Adrenal gland (tissue), 19 donors: ENCODE results near the gene SFT2D3. TPM values are rescaled to one million over a fixed set of nuclear protein-coding genes. Genes with fewer than 3 reads are reported as not detected.

Experiments used
- DNase-seq, 7 donors: peaks; one replicate each; pipeline ENCODE4 v3.0.0-alpha.2; 2019 to 2020
- H3K27ac ChIP-seq, 5 donors: fragments of 200-600 bp; sonication (generic) in 4 of 5; 1 replicate in 3 of 5; 2 replicates in 2 of 5; pipeline versions ENCODE4 v1.5.1 to v1.8.0; 2016 to 2020; ENCODE audit warnings: mild to moderate bottlenecking in 1 of 5
- H3K27me3 ChIP-seq: fragments of 200-600 bp; 2 replicates; pipeline ENCODE4 v1.8.0; 2021
- H3K36me3 ChIP-seq, 2 donors: fragments of 200-600 bp; replicated peaks in 1 of 2; 1 replicate in 1 of 2; 2 replicates in 1 of 2; pipeline versions ENCODE4 v1.5.1 to v1.8.0; 2018 to 2022
- H3K4me1 ChIP-seq, 2 donors: fragments of 200-600 bp; replicated peaks in 1 of 2; 1 replicate in 1 of 2; 2 replicates in 1 of 2; pipeline versions ENCODE4 v1.5.1 to v1.8.0; 2018 to 2021
- H3K4me3 ChIP-seq, 4 donors: fragments of 200-600 bp; sonication (generic) in 3 of 4; one replicate each; pipeline ENCODE4 v1.5.1; 2016 to 2018
- H3K9me3 ChIP-seq, 3 donors: fragments of 200-600 bp; sonication (generic) in 1 of 3; replicated peaks in 1 of 3; 1 replicate in 2 of 3; 2 replicates in 1 of 3; pipeline versions ENCODE4 v1.5.1 to v1.8.0; 2016 to 2021
- POLR2A ChIP-seq, 2 donors: fragments of 450-650 bp; IDR thresholded peaks; one replicate each; pipeline ENCODE4 v1.6.1; 2017; ENCODE audit warnings: antibody characterized with exemption in 2 of 2, mild to moderate bottlenecking in 2 of 2, moderate library complexity in 1 of 2
- WGBS, 4 donors: extraction: QIAGEN DNeasy Blood & Tissue Kit in 2 of 4; methylation state at CpG; one replicate each; pipeline versions ENCODE4 v1.1.5 to v1.1.7; 2013 to 2017; 5-methylcytosine and 5-hydroxymethylcytosine counted together
- intact Hi-C, 2 donors: fragments of 100-400 bp; cut with DNase I; formaldehyde crosslinking; loops; one replicate each; pipeline versions ENCODE4 v1.14.1 to v1.15.0; 2022 to 2023
- long read RNA-seq, 10 donors: library from polyadenylated mRNA in 3 of 10; unstranded in 2 of 10; stranded (forward) in 1 of 10; transcript quantifications; one replicate each; pipeline ENCODE4 v2.0.0 and lab custom pipeline, GENCODE V29; 2021 to 2026
- polyA plus RNA-seq, 3 donors: library from polyadenylated mRNA; stranded (reverse); fragments of 200-250 nt in 2 of 3; fragments of 350-450 nt in 1 of 3; fragmentation: Illumina TruSeq in 1 of 3; extraction: RNeasy Lipid Tissue Mini Kit (QIAGEN cat#74804) in 1 of 3; gene quantifications; one replicate each; pipeline ENCODE4 v1.2.3, GENCODE V29; 2013 to 2014
- total RNA-seq, 9 donors: library from RNA; depleted of rRNA in 4 of 9; stranded (reverse); fragments of >200 nt in 4 of 9; fragments of 120-200 nt in 1 of 9; fragmentation: NEBNext Ultra II Directional in 1 of 9; extraction: Animal tissue kit (Norgen Biotek cat#: 25700) in 1 of 9; gene quantifications; one replicate each; pipeline versions ENCODE4 v1.1.0 to v1.2.4, GENCODE V29; 2013 to 2023
- TF ChIP-seq, protein P1 (sequence below), 6 experiments: fragments of 450-650 bp in 4 of 6; fragments of 200-600 bp in 2 of 6; sonication (generic) in 1 of 6; IDR thresholded peaks; 1 replicate in 5 of 6; 2 replicates in 1 of 6; pipeline versions ENCODE4 v1.5.1 to v1.8.0; 2016 to 2021; ENCODE audit warnings: antibody characterized with exemption in 6 of 6, mild to moderate bottlenecking in 2 of 6, moderate library complexity in 1 of 6
- donor health status: healthy with polysubstance abuse.
- donor health status: Bipolar disorder and iron deficiency.
- donor health status: DM: yes; HTN: yes; CAD: no.
- donor health status: DM: no; HTN: no; CAD: no.
- donor health status: DM: no; HTN: no; CAD: no.
- donor health status: DM: yes; HTN: yes; CAD: no.

SFT2D3 gene, protein sequence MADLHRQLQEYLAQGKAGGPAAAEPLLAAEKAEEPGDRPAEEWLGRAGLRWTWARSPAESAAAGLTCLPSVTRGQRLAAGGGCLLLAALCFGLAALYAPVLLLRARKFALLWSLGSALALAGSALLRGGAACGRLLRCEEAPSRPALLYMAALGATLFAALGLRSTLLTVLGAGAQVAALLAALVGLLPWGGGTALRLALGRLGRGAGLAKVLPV
- 10 to 100 TPM in 3 of 9 donors, 1 to 10 TPM in 6; 5.1 to 12.2 (median 6.8) TPM for total RNA-seq
- polyA plus RNA-seq, result 1 to 10 TPM; 4.3 to 8.5 (median 5.4) TPM
- long read RNA-seq, donor 1, transcript SFT2D3-201 (1 exons, 3,735 nt), result major isoform, 17 of 36 reads
- long read RNA-seq, donor 1, partial matches to known transcripts, result 19 of 36 reads
- long read RNA-seq, donor 1, other reads (novel, unspliced or antisense), result 0 of 36 reads
- long read RNA-seq, donor 2, transcript SFT2D3-201 (1 exons, 3,735 nt), result major isoform, 12 of 12 reads
- long read RNA-seq, donor 2, partial matches to known transcripts, result 0 of 12 reads
- long read RNA-seq, donor 2, other reads (novel, unspliced or antisense), result 0 of 12 reads
- long read RNA-seq, donor 3, transcript SFT2D3-201 (1 exons, 3,735 nt), result major isoform, 9 of 9 reads
- long read RNA-seq, donor 3, partial matches to known transcripts, result 0 of 9 reads
- long read RNA-seq, donor 3, other reads (novel, unspliced or antisense), result 0 of 9 reads
- long read RNA-seq, donor 4, result 0 reads
- long read RNA-seq, donor 5, transcript SFT2D3-201 (1 exons, 3,735 nt), result major isoform, 27 of 27 reads
- long read RNA-seq, donor 5, partial matches to known transcripts, result 0 of 27 reads
- long read RNA-seq, donor 5, other reads (novel, unspliced or antisense), result 0 of 27 reads
- long read RNA-seq, donor 6, result 0 reads
- long read RNA-seq, donor 7, transcript SFT2D3-201 (1 exons, 3,735 nt), result major isoform, 10 of 10 reads
- long read RNA-seq, donor 7, partial matches to known transcripts, result 0 of 10 reads
- long read RNA-seq, donor 7, other reads (novel, unspliced or antisense), result 0 of 10 reads
- long read RNA-seq, donor 8, transcript SFT2D3-201 (1 exons, 3,735 nt), result major isoform, 13 of 43 reads
- long read RNA-seq, donor 8, partial matches to known transcripts, result 30 of 43 reads
- long read RNA-seq, donor 8, other reads (novel, unspliced or antisense), result 0 of 43 reads
- long read RNA-seq, donor 9, partial matches to known transcripts, result 0 of 4 reads
- long read RNA-seq, donor 9, other reads (novel, unspliced or antisense), result 0 of 4 reads
- long read RNA-seq, donor 10, transcript SFT2D3-201 (1 exons, 3,735 nt), result major isoform, 14 of 14 reads
- long read RNA-seq, donor 10, partial matches to known transcripts, result 0 of 14 reads
- long read RNA-seq, donor 10, other reads (novel, unspliced or antisense), result 0 of 14 reads

DNA sequence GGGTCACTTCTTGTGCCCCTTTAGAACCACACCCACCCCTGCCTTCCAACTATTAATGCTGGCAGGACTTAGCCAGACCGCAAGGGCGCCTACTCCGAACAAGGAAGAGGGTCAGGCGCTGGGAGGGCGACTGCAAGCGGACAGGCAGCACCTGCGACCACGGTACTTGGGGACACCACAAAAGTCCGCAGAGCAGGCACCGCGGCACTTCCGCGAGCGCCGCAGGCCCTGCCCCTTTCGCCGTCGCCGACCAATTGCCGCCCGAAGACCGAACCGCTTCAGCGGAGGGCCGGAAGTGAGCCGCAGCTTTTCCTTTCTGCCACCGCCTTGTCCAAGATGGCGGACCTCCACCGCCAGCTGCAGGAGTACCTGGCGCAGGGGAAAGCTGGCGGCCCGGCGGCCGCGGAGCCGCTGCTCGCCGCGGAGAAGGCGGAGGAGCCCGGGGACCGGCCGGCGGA, at the start of gene SFT2D3:
Gene SFT2D3 (plus strand): TSS at position 305 of the 458 bp plus-strand sequence. CDS start 32 bp downstream, at position 337.
- Histone ChIP-seq H3K9me3 (no peaks in the 10 kb centered on the region), H3K27me3 (no peaks in the 10 kb centered on the region), H3K4me1 (peaks cover 6 to 23% of the 10 kb centered on the region in 2 donors), H3K27ac (peak within 1 kb of the TSS; percentile 81 to 100 (median 94)), H3K4me3 (peak within 1 kb of the TSS; percentile 31 to 94 (median 48)), H3K36me3 (peaks cover 0 to 1% of the 10 kb centered on the region in 2 donors)
- peak; percentile 91 to 96 (median 94) for DNase-seq
- peak; percentile 94 to 95 for TF ChIP-seq POLR2A (IDR thresholded peaks at IDR 0.05)
- TF ChIP-seq, protein P1, sequence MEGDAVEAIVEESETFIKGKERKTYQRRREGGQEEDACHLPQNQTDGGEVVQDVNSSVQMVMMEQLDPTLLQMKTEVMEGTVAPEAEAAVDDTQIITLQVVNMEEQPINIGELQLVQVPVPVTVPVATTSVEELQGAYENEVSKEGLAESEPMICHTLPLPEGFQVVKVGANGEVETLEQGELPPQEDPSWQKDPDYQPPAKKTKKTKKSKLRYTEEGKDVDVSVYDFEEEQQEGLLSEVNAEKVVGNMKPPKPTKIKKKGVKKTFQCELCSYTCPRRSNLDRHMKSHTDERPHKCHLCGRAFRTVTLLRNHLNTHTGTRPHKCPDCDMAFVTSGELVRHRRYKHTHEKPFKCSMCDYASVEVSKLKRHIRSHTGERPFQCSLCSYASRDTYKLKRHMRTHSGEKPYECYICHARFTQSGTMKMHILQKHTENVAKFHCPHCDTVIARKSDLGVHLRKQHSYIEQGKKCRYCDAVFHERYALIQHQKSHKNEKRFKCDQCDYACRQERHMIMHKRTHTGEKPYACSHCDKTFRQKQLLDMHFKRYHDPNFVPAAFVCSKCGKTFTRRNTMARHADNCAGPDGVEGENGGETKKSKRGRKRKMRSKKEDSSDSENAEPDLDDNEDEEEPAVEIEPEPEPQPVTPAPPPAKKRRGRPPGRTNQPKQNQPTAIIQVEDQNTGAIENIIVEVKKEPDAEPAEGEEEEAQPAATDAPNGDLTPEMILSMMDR (IDR thresholded peaks at IDR 0.05), result no peak
- intact Hi-C loops, result loop anchor here in 1 of 2 donors (10.0 kb wide), 1 partner anchor 114 kb away; the partner anchor contains the start of gene WDR33
- WGBS, 4 donors, result 0 to 2% (median 0%) methylated on average over 19 to 44 of the region's 44 CpGs; no CpG with 5 or more reads in 1 of the 4 donors

DNA sequence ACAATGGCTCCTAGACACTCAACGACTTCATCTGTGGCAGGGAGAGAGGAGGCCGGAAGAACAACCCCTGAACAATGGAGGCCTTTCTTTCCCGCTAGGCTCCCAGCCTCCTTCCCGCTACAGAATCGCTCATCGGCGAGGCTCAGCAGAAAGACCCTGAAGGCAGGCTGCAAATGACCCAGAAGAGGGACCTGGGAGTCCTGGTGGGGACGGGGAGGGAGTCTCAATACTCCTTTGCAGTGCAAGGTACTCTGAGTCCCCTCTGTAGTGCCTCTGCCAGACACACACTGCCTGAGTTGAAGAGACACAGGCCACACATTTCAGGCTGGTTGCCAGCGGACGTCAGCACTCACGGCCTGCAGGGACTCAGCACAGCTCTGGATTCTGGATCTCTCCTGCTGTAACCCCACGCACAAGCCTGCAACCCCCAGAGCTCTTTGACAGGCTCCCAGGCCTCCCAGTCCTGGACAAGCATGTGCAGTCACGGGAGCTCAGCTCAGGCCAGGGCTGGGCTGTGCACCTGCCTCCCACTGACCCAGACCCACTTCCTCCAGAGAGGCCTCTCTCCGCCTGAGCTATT, 49.2 kb upstream of the SFT2D3 start:
- TF ChIP-seq, protein P1 (IDR thresholded peaks at IDR 0.05), result no peak
- no peak for TF ChIP-seq POLR2A (IDR thresholded peaks at IDR 0.05)
- WGBS, 4 donors, result 69 to 86% (median 79%) methylated on average over 5 to 14 of the region's 14 CpGs
- Histone ChIP-seq H3K27ac (peak overlapping the region in 1 of 5 donors; percentile 24), H3K4me3 (no peak overlapping the region), H3K9me3 (no peaks in the 10 kb centered on the region), H3K27me3 (no peaks in the 10 kb centered on the region), H3K4me1 (peaks cover 0 to 5% of the 10 kb centered on the region in 2 donors), H3K36me3 (no peaks in the 10 kb centered on the region)
- DNase-seq, result peak in 3 of 7 donors; percentile 41 to 95 (median 56)
- intact Hi-C loops, result no loop called here

DNA sequence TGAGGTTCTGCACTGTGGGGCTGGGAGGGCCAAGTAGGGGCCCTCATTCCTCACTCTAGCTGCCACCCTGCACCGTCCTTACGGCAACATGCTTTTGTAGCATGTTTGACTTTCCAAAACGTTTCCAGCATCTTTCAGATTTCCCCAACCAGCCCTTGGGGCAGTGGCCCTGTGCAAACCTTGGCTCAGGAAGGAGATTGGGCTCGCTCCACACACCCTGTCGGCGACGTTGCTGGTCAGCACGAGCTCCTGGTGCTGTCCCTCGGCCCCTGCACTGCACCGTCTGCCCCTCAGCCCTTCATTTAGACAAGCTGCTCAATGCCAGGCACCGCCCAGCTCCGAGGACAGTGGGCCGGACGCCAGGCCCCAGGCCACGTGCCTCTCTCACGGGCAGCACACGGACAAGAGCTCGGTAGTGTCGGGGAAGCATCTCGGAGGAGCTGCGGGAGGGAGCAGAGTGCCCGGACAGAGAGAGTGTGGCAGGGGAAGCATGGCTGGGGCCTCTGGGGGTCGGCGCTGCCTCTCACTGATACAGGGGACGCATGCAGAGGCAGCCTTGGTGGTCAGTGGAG, 48.4 kb upstream of the SFT2D3 start:
- TF ChIP-seq, protein P1 (IDR thresholded peaks at IDR 0.05), result no peak
- no peak for TF ChIP-seq POLR2A (IDR thresholded peaks at IDR 0.05)
- intact Hi-C loops, result no loop called here
- Histone ChIP-seq H3K36me3 (no peaks in the 10 kb centered on the region), H3K4me1 (peaks cover 0 to 4% of the 10 kb centered on the region in 2 donors), H3K27me3 (no peaks in the 10 kb centered on the region), H3K4me3 (no peak overlapping the region), H3K27ac (peak overlapping the region in 1 of 5 donors; percentile 18), H3K9me3 (no peaks in the 10 kb centered on the region)
- DNase-seq, result no peak
- WGBS, 4 donors, result 71 to 89% (median 81%) methylated on average over 16 to 25 of the region's 25 CpGs
